Left forelimb (tissue), 1 donor: ENCODE data around the gene BAX.

Experiments used
- DNase-seq: peaks from one replicate; pipeline ENCODE4 v3.0.0-alpha.2; 2018; ENCODE audit warnings: low spot score

The BAX gene

DNA sequence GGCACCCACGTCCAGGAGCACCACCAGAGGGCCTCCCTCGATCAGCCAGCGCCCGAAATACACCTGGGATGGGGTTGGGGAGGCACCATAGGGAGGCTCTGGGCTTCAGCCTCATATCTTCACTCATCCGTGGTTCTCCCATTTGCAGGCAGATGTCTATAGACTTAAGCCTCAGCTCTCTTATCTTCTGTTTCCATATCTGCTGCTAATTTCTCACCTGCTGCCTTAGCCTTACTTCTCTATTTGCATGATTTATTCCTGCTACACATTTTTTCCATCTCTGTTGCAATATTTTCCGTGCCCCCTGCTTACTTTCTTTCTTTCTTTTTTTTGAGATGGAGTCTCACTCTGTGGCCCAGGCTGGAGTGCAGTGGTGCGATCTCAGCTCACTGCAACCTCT is 32.6 kb downstream of the BAX start:
- no peak for DNase-seq

DNA sequence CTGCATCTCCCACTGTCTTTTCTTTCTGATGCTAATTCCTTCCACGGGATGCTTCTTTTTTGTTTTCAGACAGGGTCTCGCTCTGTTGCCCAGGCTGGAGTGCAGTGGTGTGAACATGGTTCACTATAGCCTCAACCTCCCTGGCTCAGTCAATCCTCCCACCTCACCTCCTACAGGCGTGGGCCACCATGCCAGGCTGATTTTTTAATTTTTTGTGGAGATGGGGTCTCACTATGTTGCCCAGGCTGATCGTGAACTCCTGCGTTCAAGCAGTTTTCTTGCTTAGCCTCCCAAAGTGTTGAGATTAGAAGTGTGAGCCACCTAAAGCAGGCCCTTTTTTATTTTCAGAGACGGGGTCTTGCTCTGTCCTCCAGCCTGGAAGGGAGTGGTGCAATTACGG is 33.6 kb downstream of the BAX start:
- DNase-seq: no peak

DNA sequence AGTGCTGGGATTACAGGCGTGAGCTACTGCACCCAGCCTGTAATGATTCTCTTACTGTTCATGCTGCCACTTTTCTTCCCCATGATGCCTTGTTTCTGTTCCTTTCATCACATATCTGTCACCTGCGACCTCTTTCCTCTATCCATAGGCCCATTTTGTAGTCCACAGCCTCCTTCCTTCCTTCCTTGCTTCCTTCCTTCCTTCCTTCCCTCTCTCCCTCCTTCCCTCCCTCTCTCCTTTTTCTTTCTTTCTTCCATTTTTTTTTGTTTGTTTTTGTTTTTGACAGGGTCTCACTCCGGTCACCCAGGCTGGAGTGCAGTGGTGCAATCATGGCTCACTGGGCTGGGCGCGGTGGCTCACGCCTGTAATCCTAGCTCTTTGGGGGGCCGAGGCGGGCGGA is 34.2 kb downstream of the BAX start:
- DNase-seq: no peak

DNA sequence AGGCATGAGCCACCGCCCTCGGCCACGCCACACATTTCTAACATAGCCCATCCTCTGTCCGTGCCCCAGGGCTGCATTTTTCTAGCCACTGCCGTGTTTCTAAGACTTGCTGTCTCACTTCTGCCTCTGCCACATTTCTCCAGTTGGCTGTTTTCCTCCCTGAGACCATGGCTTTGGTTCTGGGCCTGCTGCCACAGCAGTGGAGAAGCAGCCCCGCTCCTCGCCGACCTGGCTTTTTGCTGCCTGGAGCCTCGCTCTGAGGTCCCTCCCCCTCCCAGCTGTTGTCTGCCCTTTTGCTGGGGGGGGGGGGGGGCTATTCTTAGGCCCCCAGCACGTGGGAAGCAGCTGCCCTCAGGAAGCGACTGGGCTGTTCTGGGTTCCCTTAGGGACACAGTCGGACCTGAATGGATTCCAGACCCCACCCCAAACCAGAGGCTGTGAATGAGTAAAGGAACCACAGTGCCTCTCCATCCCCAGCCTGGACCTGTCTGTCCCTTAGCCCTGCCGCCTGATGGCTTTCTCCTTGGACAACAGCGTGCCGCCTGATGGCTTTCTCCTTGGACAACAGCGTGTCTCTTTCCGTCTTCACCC is 35.1 kb downstream of the BAX start:
- DNase-seq: no peak

DNA sequence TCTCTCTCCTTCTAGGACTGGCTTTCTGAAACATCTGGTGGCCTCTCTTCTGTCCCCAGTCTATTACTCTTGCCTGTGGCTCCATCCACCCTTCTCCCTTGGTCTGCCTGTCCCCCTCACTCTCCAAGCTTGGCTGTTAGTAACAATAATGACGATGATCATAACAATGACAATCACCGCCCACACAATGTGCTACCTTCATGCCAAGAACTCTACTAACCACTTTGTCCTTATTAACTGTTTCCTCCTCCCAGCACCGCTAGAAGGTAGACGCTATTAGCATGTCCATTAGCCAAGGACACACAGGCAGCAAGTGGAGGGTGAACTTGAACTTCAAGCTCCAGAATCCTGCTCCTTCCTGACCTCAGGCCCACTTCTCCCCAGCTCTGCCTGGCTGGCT is 35.7 kb downstream of the BAX start:
- DNase-seq: no peak

DNA sequence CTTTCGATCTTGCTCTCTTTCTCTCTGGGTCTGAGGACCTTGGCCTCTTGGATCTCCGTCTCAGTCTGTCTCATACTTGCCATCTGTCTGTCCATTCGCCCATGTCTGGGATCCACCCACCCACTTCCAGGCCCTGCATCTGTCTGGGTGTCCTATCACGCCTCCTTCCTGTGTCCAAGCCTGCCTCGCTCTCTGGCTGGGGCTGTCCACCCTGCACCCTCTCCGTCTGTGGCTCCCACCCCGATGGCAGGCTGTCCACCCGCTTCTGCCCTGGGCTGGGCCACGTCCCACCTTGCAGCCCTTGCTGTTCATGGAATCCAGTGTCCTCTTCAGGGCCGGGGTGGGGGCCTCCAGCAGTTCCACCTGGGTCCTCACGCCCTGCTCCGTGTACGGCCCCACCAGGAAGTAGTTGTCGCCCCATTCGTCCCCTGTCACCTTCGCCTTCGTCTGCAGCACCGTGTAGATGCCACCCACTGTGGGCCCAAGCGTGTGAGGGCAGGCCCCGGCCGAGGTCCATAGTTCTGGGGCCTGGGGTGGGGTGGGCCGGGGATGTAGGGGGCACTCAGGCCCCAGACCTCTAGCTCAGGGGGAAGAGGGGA is 36.4 kb downstream of the BAX start:
- DNase-seq: no peak

DNA sequence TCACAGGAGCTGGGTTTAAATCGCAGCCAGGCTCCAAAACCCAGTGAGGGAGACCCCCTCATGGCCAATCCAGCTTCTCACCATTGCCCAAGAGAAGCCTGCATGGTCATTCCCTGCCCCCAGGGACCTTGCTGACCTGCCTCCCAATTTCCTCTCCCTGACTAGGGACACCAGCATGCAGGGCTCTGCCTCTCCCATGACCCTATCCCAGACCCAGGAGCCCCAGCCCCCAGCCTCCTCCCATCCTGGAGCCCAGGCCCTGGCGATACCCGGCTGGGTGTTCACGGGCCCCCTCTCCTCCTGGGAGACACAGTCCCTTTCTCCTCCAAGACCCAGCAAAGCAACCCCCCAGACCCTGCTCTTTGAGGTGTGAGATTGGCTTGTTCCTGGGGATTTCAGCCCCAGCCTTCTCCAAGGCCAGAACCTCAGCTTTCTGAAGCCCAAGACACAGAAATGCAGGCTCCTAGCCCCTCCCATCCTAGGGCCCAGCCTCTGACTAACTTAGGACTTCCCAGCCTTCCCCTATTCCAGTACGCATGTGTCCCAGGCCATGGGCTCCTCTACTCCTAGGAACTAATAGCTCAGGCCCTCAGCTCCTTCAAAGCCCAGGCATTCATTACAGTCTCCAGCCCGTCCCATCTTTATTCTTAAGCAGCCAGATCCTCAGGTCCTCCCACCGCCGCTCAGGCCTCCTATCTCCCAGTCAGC is 37.4 kb downstream of the BAX start:
- no peak for DNase-seq

DNA sequence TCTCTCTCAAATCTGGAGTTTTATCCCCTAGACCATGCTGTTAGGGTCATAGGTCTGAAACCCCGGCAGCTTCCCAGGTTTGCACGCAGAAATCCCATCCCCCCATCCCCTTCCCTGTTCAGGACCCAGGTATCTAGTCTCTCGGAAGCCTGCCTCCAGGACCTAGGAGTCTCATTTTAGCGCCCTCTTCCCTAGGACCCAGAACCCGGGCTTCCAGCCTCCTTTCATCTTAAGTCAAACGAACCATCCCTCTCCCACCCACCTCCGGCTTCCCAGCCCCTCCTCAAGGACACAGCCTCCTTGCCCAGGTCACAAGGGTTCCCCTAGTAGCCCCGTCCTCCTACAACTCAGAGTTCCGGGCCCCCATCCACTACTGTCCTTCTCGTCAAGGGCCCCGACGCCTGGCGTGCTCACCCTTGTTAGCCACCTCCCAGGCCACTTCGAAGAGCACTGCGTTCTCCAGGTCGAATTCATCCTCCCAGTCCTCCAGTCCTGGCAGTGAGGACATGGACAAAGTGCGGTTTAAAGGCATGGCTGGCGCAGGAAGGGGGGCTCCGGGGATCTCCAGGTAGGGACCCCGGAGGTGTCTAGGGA is 38.0 kb downstream of the BAX start:
- no peak for DNase-seq

DNA sequence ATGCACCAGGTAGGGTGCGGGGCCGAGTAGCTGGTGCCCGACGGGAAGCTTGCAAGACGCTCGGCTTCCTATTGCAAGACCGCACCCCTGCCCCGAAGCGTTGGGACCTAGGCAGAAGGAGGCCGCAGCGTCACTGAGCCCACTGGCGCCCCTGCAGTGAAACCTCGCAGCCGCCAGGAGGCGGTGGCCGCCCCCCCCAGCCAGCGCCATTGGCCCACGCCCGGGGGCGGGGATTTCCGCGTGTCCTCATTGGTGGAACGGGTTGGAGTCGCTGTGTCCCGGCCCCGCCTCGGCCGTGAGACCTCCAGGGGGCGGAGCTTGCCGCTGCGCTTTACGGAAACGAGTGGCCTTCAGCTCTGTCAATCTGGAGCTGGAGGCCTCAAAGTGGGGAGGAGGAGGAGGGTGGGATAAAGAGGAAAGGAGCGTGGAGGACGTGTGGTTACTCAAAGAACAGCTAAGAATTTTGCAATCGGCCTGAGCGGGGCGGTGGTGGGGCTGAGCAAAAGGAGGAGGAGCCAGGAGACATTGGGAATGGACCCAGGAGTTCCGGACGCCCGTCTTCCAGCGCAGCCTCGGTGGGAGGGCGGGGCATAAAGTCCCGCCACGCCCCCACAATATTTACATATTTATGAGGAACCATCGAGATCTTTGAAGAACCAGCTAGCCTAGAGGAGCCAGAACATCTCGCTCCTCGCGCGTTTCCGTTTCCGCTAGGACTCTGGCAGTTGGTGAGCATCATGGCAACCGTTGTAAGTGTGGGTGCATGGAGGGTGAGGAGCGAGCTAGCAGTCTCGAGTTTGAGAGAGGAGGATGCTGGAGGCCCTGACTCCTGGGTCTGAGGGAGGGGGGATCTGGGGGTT is 38.7 kb downstream of the BAX start, which contains the start of the genes GYS1 and RUVBL2:
Gene GYS1 (minus strand): TSS at position 135 of the 860 bp plus-strand sequence. CDS start 197 bp downstream, outside the sequence.
Gene RUVBL2 (plus strand): TSS at position 713 of the 860 bp plus-strand sequence. CDS start 25 bp downstream, at position 738.
- peak; percentile 99 for DNase-seq

DNA sequence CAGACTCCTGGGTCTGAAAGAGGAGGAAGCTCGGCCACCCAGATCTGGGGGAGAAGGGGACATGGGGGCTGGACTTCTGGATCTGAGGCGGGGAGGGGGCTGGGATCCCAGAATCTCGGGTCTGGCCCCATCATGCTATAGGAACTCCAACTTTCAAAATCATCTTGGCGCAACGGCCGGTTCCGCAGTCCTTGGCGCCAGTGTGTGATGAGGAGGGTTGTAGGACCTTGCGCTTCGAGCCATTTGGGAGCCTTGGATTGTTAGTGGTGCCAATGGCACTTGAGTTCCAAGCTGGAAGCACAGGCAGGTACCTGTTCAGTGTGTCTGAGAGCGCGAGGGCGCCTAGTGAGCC is 39.3 kb downstream of the BAX start:
- DNase-seq: no peak

DNA sequence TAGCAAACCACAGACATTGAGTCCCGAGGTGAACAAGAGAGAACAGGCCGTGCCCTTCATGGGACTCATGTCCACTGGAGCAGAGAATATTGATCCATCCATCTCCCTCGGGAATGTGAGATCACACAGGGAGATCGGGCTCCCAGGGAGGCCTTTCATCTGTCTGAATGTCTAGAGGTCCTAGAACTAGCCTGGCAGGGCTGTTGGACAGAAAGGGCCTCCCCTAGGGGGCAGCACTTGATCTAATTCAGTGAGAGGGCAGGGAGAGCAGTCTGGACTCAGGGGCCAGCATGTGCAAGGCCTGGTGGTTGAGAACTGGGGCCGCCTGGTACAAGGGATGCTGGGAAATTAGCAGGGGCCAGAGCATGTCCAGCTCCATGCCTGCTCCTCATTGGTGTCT is 43.3 kb downstream of the BAX start:
- DNase-seq: no peak

DNA sequence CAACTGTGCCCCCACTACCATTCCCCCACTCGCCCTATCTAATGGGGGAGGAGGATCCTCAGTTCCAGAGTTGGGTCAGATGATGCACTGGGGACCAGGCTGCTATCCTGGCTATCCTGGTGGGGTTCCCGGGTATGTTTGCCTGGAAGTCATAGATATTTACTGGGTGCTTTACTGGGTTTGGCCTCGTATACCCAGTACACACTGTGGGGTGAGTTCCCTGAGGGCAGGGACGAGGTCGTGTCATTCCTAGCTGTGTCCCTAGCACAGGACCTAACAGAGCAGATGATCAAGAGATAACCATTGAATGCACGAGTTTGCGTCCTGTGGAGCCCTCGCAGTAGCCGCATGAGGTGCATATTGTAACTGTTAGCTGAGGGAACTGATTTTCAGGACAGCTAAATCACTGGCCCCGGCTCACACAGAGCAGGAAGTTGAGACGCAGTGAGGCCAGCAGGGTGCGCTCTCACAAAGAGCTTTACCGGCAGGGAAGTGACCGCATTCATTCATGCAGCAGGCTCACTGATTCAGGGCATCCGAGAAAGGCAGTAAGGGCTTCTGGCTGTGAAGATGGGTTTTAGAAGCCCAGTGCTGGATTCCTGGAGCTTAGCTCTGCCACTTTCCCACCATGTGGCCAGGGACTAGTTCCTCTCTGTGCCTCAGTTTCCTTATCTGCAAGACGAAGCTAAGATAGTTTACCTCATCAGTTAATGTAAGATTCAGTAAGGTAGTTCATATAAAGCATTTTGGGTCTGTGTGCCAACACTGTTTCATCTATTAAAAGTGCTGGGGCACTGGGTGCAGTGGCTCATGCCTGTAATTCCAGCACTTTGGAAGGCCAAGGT is 45.0 kb downstream of the BAX start:
- no peak for DNase-seq

DNA sequence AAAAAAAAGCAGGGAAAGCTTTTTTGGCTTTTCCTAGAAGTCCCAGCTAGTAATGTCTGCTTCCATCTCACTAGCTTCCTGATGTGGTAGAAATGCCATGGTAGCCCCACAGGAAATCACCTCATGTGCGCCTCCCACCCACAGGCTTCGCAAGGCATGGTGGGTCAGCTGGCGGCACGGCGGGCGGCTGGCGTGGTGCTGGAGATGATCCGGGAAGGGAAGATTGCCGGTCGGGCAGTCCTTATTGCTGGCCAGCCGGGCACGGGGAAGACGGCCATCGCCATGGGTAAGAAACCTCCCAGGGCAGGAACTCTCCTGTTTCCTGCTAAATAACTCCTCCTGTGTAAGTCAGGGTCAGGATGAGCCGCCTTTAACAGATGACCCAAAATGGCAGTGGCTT is 49.5 kb downstream of the BAX start:
- no peak for DNase-seq

DNA sequence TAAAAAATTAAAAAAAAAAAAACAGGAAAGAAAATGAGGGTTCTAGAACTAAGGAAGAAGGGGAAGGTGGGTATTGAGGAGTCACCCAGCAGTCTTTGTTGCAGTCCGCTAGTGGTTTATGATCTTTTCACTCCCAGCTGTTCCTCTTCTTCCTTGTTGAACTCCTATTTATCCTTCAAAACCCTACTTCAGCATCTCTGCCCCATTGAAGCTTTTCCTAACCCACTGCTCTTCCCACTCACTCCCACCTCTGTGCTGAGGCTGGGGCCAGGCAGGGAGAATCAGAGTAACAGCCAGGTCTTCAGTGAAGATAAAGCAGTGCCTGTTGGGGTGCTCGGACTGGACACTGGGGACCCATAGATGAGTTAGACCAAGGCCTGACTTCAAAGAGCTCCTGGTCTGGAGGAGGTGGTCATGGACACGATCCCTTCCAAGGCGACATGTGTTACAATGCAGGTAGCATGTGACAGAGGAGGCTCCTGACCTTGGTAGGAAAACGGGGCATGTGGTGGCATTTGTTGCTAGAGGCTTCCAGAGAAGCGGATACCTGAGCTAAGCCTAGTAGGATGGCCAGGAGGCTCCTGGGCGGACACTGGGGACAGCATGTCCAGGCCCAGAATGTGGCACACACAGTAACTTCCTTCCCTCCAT is 50.4 kb downstream of the BAX start:
- DNase-seq: no peak

DNA sequence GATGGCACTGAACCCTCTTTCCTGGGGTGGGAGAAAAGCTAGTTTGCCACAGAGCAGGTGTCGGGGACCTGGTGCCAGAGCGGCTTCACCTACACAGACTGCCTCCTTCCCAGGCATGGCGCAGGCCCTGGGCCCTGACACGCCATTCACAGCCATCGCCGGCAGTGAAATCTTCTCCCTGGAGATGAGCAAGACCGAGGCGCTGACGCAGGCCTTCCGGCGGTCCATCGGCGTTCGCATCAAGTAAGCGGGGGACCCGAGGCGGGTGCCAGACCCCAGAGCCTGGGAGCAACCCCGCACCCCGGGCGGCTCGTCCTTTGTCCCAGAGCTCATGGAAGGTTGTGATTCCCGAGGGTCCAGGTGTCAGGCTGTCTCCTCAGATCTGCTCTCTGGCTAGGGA is 52.2 kb downstream of the BAX start:
- no peak for DNase-seq

DNA sequence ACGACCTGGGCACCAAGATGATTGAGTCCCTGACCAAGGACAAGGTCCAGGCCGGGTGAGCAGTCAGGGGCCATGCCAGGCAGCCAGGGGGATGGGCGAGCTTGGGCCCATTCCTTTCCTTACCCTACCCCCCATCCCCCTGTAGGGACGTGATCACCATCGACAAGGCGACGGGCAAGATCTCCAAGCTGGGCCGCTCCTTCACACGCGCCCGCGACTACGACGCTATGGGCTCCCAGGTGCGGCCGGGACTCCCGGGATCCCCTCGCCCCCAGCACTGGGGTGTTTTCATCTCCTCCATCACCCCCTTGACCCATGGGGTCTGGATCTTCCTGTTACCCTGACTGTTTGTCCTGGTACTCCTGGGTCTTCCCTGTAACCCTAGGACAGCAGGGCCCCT is 55.2 kb downstream of the BAX start:
- DNase-seq: no peak

DNA sequence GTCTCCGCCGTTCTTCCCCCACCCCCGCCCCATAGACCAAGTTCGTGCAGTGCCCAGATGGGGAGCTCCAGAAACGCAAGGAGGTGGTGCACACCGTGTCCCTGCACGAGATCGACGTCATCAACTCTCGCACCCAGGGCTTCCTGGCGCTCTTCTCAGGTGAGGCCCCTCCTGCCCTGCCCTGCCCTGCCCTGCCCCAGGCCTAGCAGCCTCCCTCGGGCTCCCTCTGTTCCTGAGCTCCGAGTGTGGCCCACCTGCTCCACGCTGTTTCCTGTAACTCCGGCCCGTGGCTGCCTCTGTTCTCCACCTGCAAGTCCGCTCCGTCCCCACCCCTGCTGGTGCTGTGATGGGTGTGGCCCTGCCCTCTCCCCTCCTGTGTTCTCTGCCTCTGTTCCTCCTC is 55.8 kb downstream of the BAX start:
- no peak for DNase-seq

DNA sequence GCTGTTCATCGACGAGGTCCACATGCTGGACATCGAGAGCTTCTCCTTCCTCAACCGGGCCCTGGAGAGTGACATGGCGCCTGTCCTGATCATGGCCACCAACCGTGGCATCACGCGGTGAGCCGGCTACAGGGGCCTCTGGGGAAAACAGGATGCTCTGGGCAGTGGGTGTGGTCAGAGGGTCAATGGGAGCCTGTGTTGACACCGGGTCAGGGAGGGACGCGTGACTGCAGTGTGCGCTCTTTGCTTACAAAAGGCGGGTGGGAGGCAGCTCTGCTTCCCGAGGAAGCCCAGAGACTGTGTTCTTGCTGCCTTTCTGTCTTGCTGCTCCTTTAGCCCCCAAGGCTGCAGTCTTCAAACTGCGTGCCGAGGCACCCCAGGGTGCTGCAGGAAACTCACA is 56.5 kb downstream of the BAX start:
- DNase-seq: no peak
